ENCODE data around the gene SERGEF. TPM values are rescaled to one million over a fixed set of nuclear protein-coding genes. Genes with fewer than 3 reads are reported as not detected.

SERGEF gene
- total RNA-seq, 1 donor = 61.8 TPM

- Histone ChIP-seq H3K27me3 (ENCODE audit: insufficient read depth, low read length) (no peaks in the 10 kb centered on the region), H3K4me3 (ENCODE audit: low read length) (no peak overlapping the region), H3K4me1 (ENCODE audit: insufficient read depth, low read length) (no peaks in the 10 kb centered on the region), H3K9me3 (ENCODE audit: low read depth, low read length) (no peaks in the 10 kb centered on the region)
Measured at GRCh38 chr11:17852246-17852645, 160.6 kb downstream of the SERGEF start.

GRCh38 chr11:17851697-17852096, 161.2 kb downstream of the SERGEF start:
- H3K27me3 ChIP-seq (ENCODE audit: insufficient read depth, low read length) = no peaks in the 10 kb centered on the region
- H3K4me3 ChIP-seq (ENCODE audit: low read length) = no peak overlapping the region
- H3K9me3 ChIP-seq (ENCODE audit: low read depth, low read length) = no peaks in the 10 kb centered on the region
- no peaks in the 10 kb centered on the region for H3K4me1 ChIP-seq (ENCODE audit: insufficient read depth, low read length)

GRCh38 chr11:17850336-17850735, 162.5 kb downstream of the SERGEF start:
- Histone ChIP-seq H3K4me1 (ENCODE audit: insufficient read depth, low read length) (no peaks in the 10 kb centered on the region), H3K27me3 (ENCODE audit: insufficient read depth, low read length) (no peaks in the 10 kb centered on the region)

GRCh38 chr11:17848715-17849114, 164.1 kb downstream of the SERGEF start:
- Histone ChIP-seq H3K4me1 (ENCODE audit: insufficient read depth, low read length) (no peaks in the 10 kb centered on the region), H3K9me3 (ENCODE audit: low read depth, low read length) (no peaks in the 10 kb centered on the region), H3K4me3 (ENCODE audit: low read length) (no peak overlapping the region), H3K27me3 (ENCODE audit: insufficient read depth, low read length) (no peaks in the 10 kb centered on the region)

More at GRCh38 chr11:17850336-17850735, 162.5 kb downstream of the SERGEF start:
- Histone ChIP-seq H3K9me3 (ENCODE audit: low read depth, low read length) (no peaks in the 10 kb centered on the region), H3K4me3 (ENCODE audit: low read length) (no peak overlapping the region)

- Histone ChIP-seq H3K27me3 (ENCODE audit: insufficient read depth, low read length) (no peaks in the 10 kb centered on the region), H3K4me3 (ENCODE audit: low read length) (no peak overlapping the region), H3K4me1 (ENCODE audit: insufficient read depth, low read length) (no peaks in the 10 kb centered on the region), H3K9me3 (ENCODE audit: low read depth, low read length) (no peaks in the 10 kb centered on the region)
Measured at GRCh38 chr11:17846852-17847453, 165.9 kb downstream of the SERGEF start.

- Histone ChIP-seq H3K27me3 (ENCODE audit: insufficient read depth, low read length) (no peaks in the 10 kb centered on the region), H3K4me1 (ENCODE audit: insufficient read depth, low read length) (no peaks in the 10 kb centered on the region), H3K9me3 (ENCODE audit: low read depth, low read length) (no peaks in the 10 kb centered on the region), H3K4me3 (ENCODE audit: low read length) (no peak overlapping the region)
Measured at GRCh38 chr11:17845431-17845881, 167.4 kb downstream of the SERGEF start.

GRCh38 chr11:17840101-17840548, 172.7 kb downstream of the SERGEF start:
- Histone ChIP-seq H3K4me1 (ENCODE audit: insufficient read depth, low read length) (no peaks in the 10 kb centered on the region), H3K4me3 (ENCODE audit: low read length) (no peak overlapping the region), H3K27me3 (ENCODE audit: insufficient read depth, low read length) (no peaks in the 10 kb centered on the region), H3K9me3 (ENCODE audit: low read depth, low read length) (no peaks in the 10 kb centered on the region)

- Histone ChIP-seq H3K9me3 (ENCODE audit: low read depth, low read length) (no peaks in the 10 kb centered on the region), H3K27me3 (ENCODE audit: insufficient read depth, low read length) (no peaks in the 10 kb centered on the region), H3K4me3 (ENCODE audit: low read length) (no peak overlapping the region), H3K4me1 (ENCODE audit: insufficient read depth, low read length) (no peaks in the 10 kb centered on the region)
Measured at GRCh38 chr11:17839450-17839849, 173.4 kb downstream of the SERGEF start.

GRCh38 chr11:17838102-17838501, 174.7 kb downstream of the SERGEF start:
- Histone ChIP-seq H3K4me3 (ENCODE audit: low read length) (no peak overlapping the region), H3K9me3 (ENCODE audit: low read depth, low read length) (no peaks in the 10 kb centered on the region), H3K27me3 (ENCODE audit: insufficient read depth, low read length) (no peaks in the 10 kb centered on the region), H3K4me1 (ENCODE audit: insufficient read depth, low read length) (no peaks in the 10 kb centered on the region)

GRCh38 chr11:17831883-17832282, 181.0 kb downstream of the SERGEF start:
- H3K4me1 ChIP-seq (ENCODE audit: insufficient read depth, low read length) = no peaks in the 10 kb centered on the region
- no peaks in the 10 kb centered on the region for H3K27me3 ChIP-seq (ENCODE audit: insufficient read depth, low read length)
- H3K9me3 ChIP-seq (ENCODE audit: low read depth, low read length) = no peaks in the 10 kb centered on the region
- H3K4me3 ChIP-seq (ENCODE audit: low read length) = no peak overlapping the region

- Histone ChIP-seq H3K4me3 (ENCODE audit: low read length) (no peak overlapping the region), H3K27me3 (ENCODE audit: insufficient read depth, low read length) (no peaks in the 10 kb centered on the region), H3K9me3 (ENCODE audit: low read depth, low read length) (no peaks in the 10 kb centered on the region), H3K4me1 (ENCODE audit: insufficient read depth, low read length) (no peaks in the 10 kb centered on the region)
Measured at GRCh38 chr11:17831228-17831627, 181.6 kb downstream of the SERGEF start.

- Histone ChIP-seq H3K4me1 (ENCODE audit: insufficient read depth, low read length) (no peaks in the 10 kb centered on the region), H3K9me3 (ENCODE audit: low read depth, low read length) (no peaks in the 10 kb centered on the region), H3K27me3 (ENCODE audit: insufficient read depth, low read length) (no peaks in the 10 kb centered on the region), H3K4me3 (ENCODE audit: low read length) (no peak overlapping the region)
Measured at GRCh38 chr11:17828311-17828751, 184.5 kb downstream of the SERGEF start.

GRCh38 chr11:17827006-17827405, 185.8 kb downstream of the SERGEF start:
- Histone ChIP-seq H3K4me3 (ENCODE audit: low read length) (no peak overlapping the region), H3K4me1 (ENCODE audit: insufficient read depth, low read length) (no peaks in the 10 kb centered on the region)

GRCh38 chr11:17822401-17822781, 190.5 kb downstream of the SERGEF start:
- no peaks in the 10 kb centered on the region for H3K4me1 ChIP-seq (ENCODE audit: insufficient read depth, low read length)
- H3K27me3 ChIP-seq (ENCODE audit: insufficient read depth, low read length) = no peaks in the 10 kb centered on the region
- H3K4me3 ChIP-seq (ENCODE audit: low read length) = no peak overlapping the region
- no peaks in the 10 kb centered on the region for H3K9me3 ChIP-seq (ENCODE audit: low read depth, low read length)

More at GRCh38 chr11:17827006-17827405, 185.8 kb downstream of the SERGEF start:
- Histone ChIP-seq H3K27me3 (ENCODE audit: insufficient read depth, low read length) (no peaks in the 10 kb centered on the region), H3K9me3 (ENCODE audit: low read depth, low read length) (no peaks in the 10 kb centered on the region)

GRCh38 chr11:17821648-17822400, 191.0 kb downstream of the SERGEF start:
- Histone ChIP-seq H3K4me3 (ENCODE audit: low read length) (no peak overlapping the region), H3K27me3 (ENCODE audit: insufficient read depth, low read length) (no peaks in the 10 kb centered on the region), H3K9me3 (ENCODE audit: low read depth, low read length) (no peaks in the 10 kb centered on the region), H3K4me1 (ENCODE audit: insufficient read depth, low read length) (no peaks in the 10 kb centered on the region)
